Activated CD8-positive, alpha-beta memory T cell treated with anti-CD3 and anti-CD28 coated beads for 36 hours (primary cell): ENCODE results near the gene CORO6. TPM values are rescaled to one million over a fixed set of nuclear protein-coding genes. Genes with fewer than 3 reads are reported as not detected.

Experiments used
- CTCF ChIA-PET: fragments of 350-600 bp; sonication (Branson Sonifier 250); formaldehyde crosslinking; loops from one replicate; lab custom pipeline; 2021; ENCODE audit warnings: antibody characterized with exemption; lab: Charles Lee
- POLR2A ChIA-PET: fragments of 350-600 bp; sonication (Branson Sonifier 250); formaldehyde crosslinking; loops from one replicate; lab custom pipeline; 2021; ENCODE audit warnings: antibody characterized with exemption; lab: Charles Lee
- total RNA-seq, 2 experiments: library from RNA; stranded (reverse); gene quantifications; one replicate each; pipeline ENCODE4 v1.2.3, GENCODE V29; 2021

CORO6 gene
- total RNA-seq, 2 experiments from 2014 or later: 5.5 to 6.2 TPM

DNA sequence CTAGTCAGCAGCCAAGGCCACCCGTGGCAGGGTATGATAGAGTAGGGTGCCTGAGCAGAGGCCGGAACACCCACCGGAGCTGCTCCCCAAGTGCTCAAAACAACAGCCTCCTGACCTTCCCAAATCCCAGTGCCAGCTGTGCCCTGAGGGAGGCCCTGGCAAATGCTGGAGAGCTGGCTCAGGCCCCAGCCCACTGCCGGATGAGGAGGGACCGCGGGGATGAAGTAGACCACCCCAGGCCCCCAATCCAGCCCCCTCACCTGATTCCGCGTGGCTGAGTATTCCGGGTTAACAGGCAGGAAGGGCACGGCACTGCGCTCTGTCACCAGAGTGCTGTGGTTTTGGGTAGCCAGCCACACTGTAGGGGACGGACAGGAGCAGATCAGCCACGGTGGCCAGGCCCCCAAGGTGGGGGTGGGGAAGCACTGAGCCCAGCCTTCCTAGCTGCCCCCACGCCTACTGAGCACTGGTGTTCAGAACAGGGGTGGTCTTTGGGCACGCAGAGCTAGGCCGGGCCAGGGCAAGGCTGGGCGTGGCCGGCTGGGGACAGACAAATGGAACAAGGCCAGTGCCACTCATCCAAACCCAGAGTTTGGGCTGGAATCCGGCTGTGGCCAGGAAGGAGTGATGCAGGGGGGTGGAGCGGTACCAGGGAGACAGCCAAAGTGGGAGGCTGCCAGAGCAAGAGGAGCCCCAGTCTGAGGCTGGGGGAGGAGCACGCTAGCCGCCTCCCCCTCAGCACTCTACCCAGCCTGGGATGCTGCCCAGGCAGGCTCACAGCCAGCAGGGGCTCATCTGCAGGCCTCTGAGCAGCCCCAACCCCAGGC, 45.1 kb downstream of the CORO6 start:
- CTCF ChIA-PET: interaction anchor here (0.9 to 5.0 kb wide), 7 partner anchors 10 to 40 kb away, joined by 3 to 40 read pairs (median 4); partner anchors contain the start of gene ABHD15
- POLR2A ChIA-PET: no interaction called here

DNA sequence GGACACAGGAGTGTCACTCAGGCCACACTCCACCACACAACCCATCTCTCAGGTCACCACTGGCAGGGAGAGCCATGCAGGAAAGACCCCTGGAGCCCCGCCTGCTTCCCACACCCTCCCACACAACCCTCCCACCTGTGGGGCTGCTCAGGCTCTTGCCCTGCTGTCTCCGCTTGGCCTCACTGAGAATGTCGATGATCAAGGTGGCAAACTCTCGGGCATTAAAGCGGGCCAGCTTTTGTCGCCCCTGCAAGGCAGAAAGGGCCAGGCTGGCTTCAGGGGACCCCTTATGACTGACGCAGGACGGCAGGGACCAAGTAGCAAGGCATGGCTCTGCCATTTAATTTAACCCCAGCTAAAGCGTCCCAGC, 45.7 kb downstream of the CORO6 start:
- ChIA-PET CTCF (interaction anchor here (0.9 to 5.0 kb wide), 4 partner anchors 9 to 40 kb away, joined by 3 to 14 read pairs (median 4); partner anchors contain the start of gene ABHD15), POLR2A (interaction anchor here (1.0 kb wide), 1 partner anchor 11 kb away, joined by 3 read pairs; no protein-coding TSS in a partner anchor)

DNA sequence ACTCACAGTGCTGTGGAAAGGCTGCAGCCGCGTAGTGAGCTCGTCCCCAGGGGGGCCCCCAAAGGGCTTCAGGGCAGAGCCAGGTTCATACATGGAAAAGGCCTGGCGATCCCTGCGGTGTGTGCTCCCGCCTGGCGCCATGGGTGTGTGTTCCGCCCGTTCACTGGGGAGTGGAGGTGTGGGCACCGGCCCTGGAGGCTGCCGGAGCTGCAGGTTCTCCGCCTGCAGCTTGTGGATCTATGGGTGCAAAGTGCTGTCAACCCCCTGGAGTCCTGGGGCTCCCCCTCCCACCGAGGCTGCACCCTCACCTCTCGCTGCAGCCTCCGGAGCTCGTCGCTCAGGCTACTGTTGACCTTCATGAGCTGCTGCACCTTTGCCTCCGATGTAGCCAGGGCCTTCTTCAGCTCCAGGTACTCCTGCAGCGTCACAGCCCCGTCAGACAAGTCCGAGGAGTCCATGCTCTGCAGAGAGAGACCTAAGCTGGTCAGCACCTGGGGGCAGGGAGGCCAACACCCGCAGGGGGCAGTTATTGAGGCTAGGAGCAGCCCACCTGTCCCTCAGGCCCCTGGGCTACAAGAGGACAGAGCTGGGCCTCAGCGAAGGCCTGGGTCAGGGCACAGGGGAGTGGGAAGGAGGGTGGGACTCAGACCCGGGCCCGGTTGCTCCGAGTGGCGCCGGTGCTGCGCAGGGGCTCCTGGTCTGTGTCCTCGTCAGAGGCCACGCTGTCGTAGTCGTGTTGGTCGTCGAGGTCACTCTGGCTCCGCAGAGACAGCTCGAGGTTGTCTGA, 46.3 kb downstream of the CORO6 start:
- ChIA-PET CTCF (interaction anchor here (0.9 to 5.8 kb wide), 5 partner anchors 9 to 41 kb away, joined by 3 to 27 read pairs (median 4); partner anchors contain the start of gene ABHD15), POLR2A (interaction anchor here (1.0 kb wide), 1 partner anchor 12 kb away, joined by 3 read pairs; no protein-coding TSS in a partner anchor)

DNA sequence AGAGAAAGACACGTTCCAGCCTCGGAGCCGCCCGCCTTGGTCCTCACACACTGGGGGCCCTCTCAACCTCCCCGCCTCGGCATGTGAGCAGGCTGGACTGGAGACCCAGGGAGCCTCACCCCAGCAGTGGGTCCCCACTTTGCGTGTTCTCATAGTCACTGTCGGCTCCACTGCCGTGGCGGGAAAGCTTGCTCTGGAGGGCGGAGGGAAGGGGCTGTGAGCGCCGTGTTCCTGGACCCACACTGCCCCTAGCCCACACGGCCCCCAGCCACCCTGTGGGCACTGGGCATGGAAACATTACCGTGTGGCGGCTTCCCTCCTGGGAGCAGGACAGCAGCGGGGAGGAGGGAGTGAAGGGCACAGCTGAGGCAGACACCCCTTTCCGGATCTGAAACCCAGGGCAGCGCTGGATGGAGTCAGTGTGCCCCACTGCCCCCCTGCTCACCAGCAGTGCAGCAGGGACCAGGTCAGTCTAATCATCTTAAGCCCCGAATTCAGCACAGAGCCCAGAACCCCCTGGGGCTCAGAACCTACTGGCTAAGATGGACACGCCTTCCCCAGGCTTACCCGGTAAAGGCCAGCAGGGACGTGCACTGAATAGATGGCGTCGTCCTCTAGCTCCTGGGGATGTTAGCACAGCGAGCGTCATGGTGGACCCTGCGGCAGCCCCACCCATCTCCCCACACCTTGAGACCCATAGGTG, 47.0 kb downstream of the CORO6 start:
- CTCF ChIA-PET: interaction anchor here (1.1 to 5.8 kb wide), 4 partner anchors 16 to 41 kb away, joined by 3 to 27 read pairs (median 5); no protein-coding TSS in a partner anchor

DNA sequence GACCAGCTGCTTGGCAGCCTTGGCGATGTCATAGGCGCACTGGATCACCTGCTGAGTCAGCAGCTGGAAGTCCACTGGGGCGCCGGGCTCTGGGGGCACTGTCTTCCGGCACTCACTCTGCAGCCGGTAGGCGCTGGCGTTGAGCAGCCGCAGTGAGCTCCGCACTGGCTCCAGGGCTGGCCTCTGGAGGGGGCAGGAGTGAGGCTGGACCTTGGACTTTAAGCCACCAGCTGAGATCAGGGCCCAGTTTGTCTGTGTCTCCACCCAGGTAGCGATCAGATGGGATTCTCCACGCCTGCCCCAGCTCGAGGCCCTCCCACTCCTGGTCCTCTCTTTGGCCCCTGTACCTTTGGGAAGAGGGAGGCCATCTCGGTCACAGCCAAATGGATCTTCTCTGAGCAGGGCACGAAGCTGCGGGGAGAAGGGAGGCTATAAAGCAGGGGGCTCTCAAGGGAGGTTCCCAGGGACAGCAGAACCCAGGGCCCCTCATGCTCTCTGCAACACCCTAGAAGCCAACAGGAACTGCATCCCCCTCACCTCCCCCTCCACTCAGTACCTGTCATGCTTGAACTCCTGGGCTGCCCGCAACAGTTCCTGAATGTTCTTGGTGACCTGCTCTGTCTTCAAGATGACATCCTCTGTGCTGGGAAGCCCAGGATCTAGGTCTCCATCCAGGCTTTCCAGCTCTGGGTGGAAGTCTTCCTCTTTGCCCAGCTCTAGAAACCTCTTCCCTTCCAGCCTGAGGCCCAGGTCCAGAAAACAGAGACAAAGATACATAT, 47.8 kb downstream of the CORO6 start:
- CTCF ChIA-PET: interaction anchor here (1.1 to 5.8 kb wide), 4 partner anchors 17 to 42 kb away, joined by 3 to 27 read pairs (median 5); no protein-coding TSS in a partner anchor
- POLR2A ChIA-PET: no interaction called here

More for the DNA sequence above, 47.0 kb downstream of the CORO6 start:
- POLR2A ChIA-PET: interaction anchor here (1.0 kb wide), 1 partner anchor 13 kb away, joined by 3 read pairs; no protein-coding TSS in a partner anchor

DNA sequence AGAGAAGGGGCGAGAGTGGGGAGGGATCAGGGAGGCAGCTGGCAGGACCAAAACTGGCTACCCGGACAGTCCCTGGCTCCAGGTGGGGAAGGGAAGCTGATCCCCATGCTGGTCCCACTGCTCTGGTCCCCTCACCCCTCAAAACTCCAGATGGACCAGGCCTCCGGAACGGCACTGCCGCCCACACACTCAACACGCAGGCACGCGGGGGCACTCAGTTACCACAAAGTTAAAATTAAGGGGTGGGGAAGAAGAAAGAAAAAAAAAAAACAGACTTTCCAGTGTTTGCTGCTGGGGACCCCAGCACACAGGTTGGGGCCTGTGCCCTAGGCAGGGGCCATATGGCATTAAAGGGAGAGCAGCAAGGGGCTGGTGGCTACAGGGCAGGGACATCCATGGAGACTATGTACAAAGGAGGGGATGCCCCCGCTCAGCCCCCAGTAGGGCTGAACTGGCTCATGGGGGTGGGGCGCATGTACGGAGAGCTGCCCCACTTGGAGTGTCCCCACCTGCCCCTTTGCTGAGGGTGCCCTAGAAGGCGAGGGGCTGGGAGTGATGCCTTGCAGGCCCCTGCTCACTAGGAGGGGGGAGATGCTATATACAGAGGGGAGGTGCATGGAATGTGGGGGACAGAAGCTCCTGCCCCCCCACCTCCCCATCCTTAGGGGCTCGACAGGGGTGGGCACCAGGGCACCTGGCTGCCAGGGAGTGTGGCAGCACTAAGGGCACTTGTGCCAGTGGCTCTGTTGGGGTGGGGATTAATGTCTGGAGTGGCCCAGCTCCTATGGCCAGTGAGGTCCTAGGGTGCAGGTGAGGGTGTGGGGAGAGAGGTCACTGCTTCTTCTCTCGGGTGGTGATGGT, 48.6 kb downstream of the CORO6 start:
- ChIA-PET POLR2A (no interaction called here), CTCF (interaction anchor here (0.6 to 5.8 kb wide), 6 partner anchors 12 to 445 kb away, joined by 3 to 27 read pairs (median 5); no protein-coding TSS in a partner anchor)

DNA sequence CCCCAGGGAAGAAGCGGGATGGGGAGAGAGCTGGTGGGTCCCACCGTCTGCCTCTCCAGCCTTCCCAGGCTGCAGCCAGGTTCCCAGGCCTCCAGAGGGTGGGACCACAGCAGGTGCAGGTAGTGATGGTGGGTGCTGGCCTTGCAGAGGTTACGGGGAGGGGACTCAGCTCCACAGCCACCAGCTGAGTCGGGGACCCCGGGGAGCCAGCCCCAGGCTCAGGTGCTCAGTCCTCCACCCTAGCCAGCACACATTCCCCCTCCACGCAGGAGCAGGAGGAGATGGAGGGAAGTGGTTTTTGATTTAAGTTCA, 49.2 kb downstream of the CORO6 start:
- ChIA-PET POLR2A (interaction anchor here (0.9 to 1.0 kb wide), 2 partner anchors 21 to 44 kb away, joined by 3 to 4 read pairs; no protein-coding TSS in a partner anchor), CTCF (interaction anchor here (0.6 to 5.8 kb wide), 7 partner anchors 9 to 446 kb away, joined by 3 to 27 read pairs (median 9); partner anchors contain the start of gene ANKRD13B)

DNA sequence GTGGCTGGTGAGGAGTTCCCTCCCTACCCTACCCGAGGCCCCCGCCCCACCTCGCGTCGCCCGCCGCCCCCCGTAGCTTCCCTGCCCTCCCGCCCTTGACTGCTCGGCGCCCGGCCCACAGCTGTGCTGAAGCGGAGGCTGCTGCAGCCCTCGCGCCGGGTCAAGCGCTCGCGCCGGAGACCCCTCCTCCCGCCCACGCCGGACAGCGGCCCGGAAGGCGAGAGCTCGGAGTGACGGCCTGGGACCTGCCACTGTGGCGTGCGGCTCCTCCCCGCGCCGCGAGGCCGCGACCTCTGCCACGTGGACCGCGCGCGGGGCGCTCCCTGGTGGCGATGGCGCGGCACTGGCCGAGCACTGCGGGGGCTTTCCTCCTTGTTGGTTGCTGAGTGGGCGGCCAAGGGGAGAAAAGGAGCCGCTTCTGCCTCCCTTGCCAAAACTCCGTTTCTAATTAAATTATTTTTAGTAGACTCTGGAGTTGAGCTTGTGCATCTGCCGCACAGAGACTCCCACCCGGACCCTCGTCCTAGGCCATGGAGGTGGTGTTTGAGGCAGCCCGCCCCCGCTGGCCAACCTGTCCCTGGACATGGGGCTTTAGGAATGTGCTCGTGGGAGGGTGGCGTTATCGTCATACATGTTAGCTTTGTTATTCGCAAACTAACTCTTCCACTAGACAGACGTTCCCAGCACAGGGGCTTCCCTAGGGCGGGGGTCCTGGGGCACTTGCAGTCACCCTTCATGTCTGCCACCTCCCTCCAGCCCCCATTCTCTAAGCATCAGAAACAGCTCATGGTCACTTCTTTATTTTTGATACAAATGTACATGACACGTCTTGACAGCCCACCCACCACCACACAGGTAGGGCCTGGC, 49.8 kb downstream of the CORO6 start:
- POLR2A ChIA-PET: interaction anchor here (0.6 to 1.0 kb wide), 3 partner anchors 21 to 45 kb away, joined by 3 to 4 read pairs (median 4); no protein-coding TSS in a partner anchor
- CTCF ChIA-PET: interaction anchor here (0.6 to 5.8 kb wide), 8 partner anchors 10 to 447 kb away, joined by 3 to 27 read pairs (median 6); partner anchors contain the start of gene ANKRD13B

DNA sequence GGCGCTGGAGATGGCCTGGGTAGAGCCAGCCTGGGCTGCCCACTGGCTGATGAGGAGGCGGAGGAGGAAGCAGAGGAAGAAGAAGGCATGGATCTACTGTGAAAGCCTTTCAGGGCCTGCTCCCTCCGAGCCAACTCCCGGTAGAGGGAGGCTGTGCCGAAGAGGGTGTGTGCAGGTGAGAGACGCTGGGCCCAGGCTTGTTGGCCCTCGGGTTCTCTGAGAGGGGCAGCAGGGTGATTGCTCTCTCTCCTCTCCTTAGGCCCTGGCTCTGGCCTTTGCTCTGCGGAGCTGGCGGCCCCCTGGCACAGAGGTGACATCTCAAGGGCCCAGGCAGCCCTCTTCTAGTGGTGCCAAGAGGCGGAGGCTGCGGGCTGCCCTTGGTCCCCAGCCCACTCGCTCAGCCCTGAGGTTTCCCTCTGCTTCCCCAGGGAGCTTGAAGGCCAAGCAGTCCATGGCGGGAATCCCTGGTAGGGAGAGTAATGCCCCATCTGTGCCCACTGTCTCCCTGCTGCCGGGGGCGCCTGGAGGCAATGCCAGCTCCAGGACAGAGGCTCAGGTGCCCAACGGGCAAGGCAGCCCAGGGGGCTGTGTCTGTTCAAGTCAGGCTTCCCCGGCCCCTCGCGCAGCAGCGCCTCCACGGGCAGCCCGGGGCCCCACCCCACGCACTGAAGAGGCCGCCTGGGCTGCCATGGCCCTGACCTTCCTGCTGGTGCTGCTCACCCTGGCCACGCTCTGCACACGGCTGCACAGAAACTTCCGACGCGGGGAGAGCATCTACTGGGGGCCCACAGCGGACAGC, 50.6 kb downstream of the CORO6 start:
- ChIA-PET POLR2A (interaction anchor here (1.0 kb wide), 1 partner anchor 46 kb away, joined by 4 read pairs; no protein-coding TSS in a partner anchor), CTCF (interaction anchor here (0.9 to 5.8 kb wide), 6 partner anchors 11 to 202 kb away, joined by 3 to 27 read pairs (median 10); partner anchors contain the start of gene ANKRD13B)

DNA sequence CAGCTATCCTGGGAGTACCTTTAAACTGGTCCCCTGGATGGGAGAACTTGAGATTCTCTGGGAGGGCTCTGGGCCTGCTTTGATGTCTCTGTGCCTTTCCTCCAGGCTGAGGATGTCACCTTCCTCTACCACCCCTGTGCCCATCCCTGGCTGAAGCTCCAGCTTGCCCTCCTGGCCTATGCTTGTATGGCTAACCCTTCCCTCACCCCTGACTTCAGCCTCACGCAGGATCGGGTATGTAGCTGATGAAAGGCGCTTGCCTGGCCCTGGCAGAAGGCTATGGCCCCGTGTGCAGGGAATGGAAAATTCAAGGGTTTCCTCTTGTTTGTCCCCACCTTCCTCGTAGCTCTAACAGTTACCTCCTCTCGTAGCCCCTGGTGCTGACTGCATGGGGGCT, 51.2 kb downstream of the CORO6 start:
- ChIA-PET POLR2A (no interaction called here), CTCF (interaction anchor here (2.4 to 5.8 kb wide), 2 partner anchors 45 to 201 kb away, joined by 9 to 27 read pairs; no protein-coding TSS in a partner anchor)

DNA sequence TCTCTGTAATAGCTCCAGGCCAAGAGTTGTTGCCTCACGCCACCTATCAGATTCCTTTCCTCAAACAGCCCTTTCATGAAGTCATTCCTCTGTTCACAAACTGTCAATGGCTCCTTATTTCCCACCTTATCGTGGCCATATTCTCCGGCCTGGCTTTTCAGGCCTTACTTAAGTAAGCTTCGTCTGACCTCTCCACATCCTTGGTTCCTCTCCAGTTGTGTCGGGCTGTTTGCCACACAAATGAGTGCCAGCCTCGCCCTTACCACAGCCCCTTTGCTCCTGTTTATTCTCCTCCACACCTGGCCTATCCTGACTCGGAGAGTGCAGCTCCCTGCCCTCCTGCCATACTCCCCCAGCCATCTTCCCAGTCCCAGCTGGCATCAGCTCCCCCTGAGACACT, 52.2 kb downstream of the CORO6 start:
- POLR2A ChIA-PET: interaction anchor here (0.7 to 0.8 kb wide), 2 partner anchors 11 to 1662 kb away, joined by 4 read pairs; no protein-coding TSS in a partner anchor

DNA sequence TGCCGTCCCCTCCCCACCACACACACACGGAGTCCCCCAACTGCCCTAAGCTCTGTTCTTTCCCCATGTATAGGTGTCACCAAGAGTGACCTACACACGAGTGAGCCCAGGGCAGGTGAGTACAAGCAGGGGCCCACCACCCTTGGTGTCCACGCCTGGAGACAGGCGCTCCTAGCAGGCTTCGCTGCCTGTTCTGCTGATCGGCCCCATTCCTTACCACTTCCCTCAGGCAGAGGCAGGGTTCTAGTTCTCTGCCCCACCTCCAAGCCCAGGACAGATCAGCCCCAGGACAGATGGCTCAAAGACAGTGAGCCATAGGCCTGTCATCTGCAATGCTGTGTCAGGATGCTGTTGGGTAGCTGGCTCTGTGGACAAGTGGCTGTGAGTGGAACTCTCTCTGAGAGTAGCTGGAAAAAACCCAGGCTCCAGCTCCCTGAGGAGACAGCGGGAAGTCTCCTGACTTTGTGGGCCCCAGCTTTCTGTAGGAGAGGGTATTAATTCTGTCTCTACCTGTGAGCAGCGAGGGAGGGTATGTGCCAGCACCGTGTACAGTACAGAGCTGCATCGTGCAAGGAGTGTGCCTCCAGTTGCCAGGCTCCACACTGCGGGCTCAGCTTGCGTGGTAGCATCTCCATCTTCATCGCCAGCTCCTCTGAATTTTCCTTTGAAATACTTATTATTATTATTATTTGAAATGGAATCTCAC, 53.3 kb downstream of the CORO6 start:
- POLR2A ChIA-PET: interaction anchor here (0.8 to 2.2 kb wide), 5 partner anchors 12 to 48 kb away, joined by 3 to 11 read pairs (median 4); no protein-coding TSS in a partner anchor
- CTCF ChIA-PET: interaction anchor here (0.6 to 6.4 kb wide), 5 partner anchors 11 to 75 kb away, joined by 3 to 45 read pairs (median 4); no protein-coding TSS in a partner anchor

More for the DNA sequence above, 52.2 kb downstream of the CORO6 start:
- CTCF ChIA-PET: interaction anchor here (0.7 to 6.4 kb wide), 5 partner anchors 9 to 177 kb away, joined by 3 to 45 read pairs (median 13); no protein-coding TSS in a partner anchor

DNA sequence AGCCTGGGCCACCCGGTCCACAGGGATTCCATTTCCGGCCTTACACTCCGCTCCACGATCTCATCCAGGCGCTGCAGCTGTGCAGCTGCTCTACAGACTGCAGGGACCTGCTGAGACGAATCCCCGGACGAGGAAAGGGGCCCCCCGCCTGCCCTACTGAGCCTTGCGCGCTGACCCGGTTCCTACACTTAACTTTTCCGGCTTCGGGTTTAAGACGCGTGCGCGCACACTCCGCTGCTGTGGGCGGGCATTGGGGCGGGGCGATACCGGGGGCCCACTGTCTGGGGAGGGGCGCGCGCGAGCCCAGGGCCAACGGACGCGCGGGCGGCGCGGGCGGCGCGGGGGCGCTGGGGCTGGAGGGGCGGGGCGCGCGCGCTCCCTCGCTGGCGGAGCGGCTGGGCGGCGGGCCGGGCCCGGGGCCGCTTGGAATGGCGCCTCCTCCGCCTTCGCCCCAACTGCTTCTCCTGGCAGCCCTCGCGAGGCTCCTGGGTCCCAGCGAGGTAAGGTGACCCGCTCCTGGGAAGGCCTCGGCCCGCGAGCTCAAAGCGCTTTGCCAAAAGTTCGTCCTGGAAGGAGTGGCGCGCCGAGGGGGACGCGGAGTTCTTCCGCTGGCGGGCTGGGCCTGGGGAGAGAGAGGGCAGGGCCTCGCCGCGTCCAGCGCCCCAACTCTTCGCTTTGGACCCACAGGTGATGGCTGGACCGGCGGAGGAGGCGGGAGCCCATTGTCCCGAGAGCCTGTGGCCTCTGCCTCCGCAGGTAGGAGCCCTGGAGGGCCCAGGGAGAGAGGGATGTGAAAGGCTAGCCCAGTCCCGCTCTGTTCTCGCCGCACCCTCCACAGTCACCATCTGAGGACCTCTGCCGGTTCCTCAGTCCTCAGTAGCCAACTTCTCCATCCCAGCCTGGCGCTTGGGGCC, 54.1 kb downstream of the CORO6 start, which contains the start of gene TP53I13:
Gene TP53I13 (plus strand): TSS at position 371 of the 914 bp plus-strand sequence. CDS start 58 bp downstream, at position 429.
- ChIA-PET CTCF (interaction anchor here (0.7 to 6.4 kb wide), 8 partner anchors 10 to 363 kb away, joined by 3 to 45 read pairs (median 4); no protein-coding TSS in a partner anchor), POLR2A (interaction anchor here (0.6 to 2.3 kb wide), 7 partner anchors 12 to 392 kb away, joined by 3 to 11 read pairs (median 4); no protein-coding TSS in a partner anchor)
